Aorta (tissue), 5 donors: Measurements from ENCODE around the gene GPN2. TPM values are rescaled to one million over a fixed set of nuclear protein-coding genes. Genes with fewer than 3 reads are reported as not detected.
"Not testable (repeated sequence)": the region's sequence is repeated elsewhere in the genome, so short reads cannot be mapped to it uniquely, and the experiment has no call there.

ENCODE experiments used
- ATAC-seq: fragments of 200-7000 bp; cut with Tn5 transposase; one replicate; pipeline ENCODE4 v1.9.1; 2022; ENCODE audit warnings: moderate library complexity; ENCODE audit not compliant: low FRiP score
- DNase-seq, 2 donors: peaks; one replicate each; pipeline ENCODE4 v3.0.0-alpha.2; 2020
- H3K27ac ChIP-seq, 2 donors: one replicate each; pipeline ENCODE4 v1.5.1; 2013; ENCODE audit warnings: low read length in 2 of 2, mild to moderate bottlenecking in 2 of 2, moderate library complexity in 2 of 2, control low read depth in 1 of 2, inconsistent platforms in 1 of 2, low read depth in 1 of 2
- H3K27me3 ChIP-seq, 2 donors: one replicate each; pipeline ENCODE4 v1.6.1; 2013; ENCODE audit warnings: control low read depth in 1 of 2, low read length in 1 of 2, mild to moderate bottlenecking in 1 of 2, moderate library complexity in 1 of 2; ENCODE audit not compliant: insufficient read depth in 2 of 2, control insufficient read depth in 1 of 2
- H3K36me3 ChIP-seq, 2 donors: one replicate each; pipeline ENCODE4 v1.6.1; 2013; ENCODE audit warnings: control low read depth in 1 of 2, low read length in 1 of 2, mild to moderate bottlenecking in 1 of 2; ENCODE audit not compliant: insufficient read depth in 2 of 2, control insufficient read depth in 1 of 2
- H3K4me1 ChIP-seq, 2 donors: one replicate each; pipeline ENCODE4 v1.6.1; 2013; ENCODE audit warnings: low read length in 2 of 2, control low read depth in 1 of 2, mild to moderate bottlenecking in 1 of 2, moderate library complexity in 1 of 2; ENCODE audit not compliant: insufficient read depth in 2 of 2, control insufficient read depth in 1 of 2
- H3K4me3 ChIP-seq, 2 donors: one replicate each; pipeline ENCODE4 v1.5.1; 2013; ENCODE audit warnings: low read length in 2 of 2, control low read depth in 1 of 2, mild to moderate bottlenecking in 1 of 2
- H3K9me3 ChIP-seq: one replicate; pipeline ENCODE4 v1.6.1; 2013; ENCODE audit warnings: mild to moderate bottlenecking, low read length; ENCODE audit not compliant: control insufficient read depth
- WGBS, 2 donors: extraction: QIAGEN DNeasy Blood & Tissue Kit; methylation state at CpG; one replicate each; pipeline ENCODE4 v1.1.7; 2013; 5-methylcytosine and 5-hydroxymethylcytosine counted together
- intact Hi-C, 2 donors: fragments of 100-400 bp; cut with DNase I; formaldehyde crosslinking; loops; one replicate each; pipeline versions ENCODE4 v1.14.2 to v1.15.0; 2022
- polyA plus RNA-seq, 2 donors: library from polyadenylated mRNA; stranded (reverse); fragments of 200-250 nt; gene quantifications; one replicate each; pipeline ENCODE4 v1.2.3, GENCODE V29; 2013
- total RNA-seq, 2 donors: library from RNA; stranded (reverse); fragmentation: NEBNext Ultra II Directional; extraction: Animal tissue kit (Norgen Biotek cat#: 25700); gene quantifications; one replicate each; pipeline ENCODE4 v1.2.1, GENCODE V29; 2021
- donor health status: healthy with polysubstance abuse.
- donor health status: Bipolar disorder and iron deficiency.
- donor health status: DM: no; HTN: no; CAD: no.
- donor health status: DM: no; HTN: no; CAD: no.
- donor health status: DM: yes; HTN: yes; CAD: no.

GPN2 gene
- total and polyA plus RNA-seq, 4 donors: 12.1 to 20.7 (median 18.7) TPM

- Histone ChIP-seq H3K27ac (no peak overlapping the region), H3K36me3 (peaks cover 7 to 9% of the 10 kb centered on the region in 2 donors), H3K4me1 (peaks cover 0 to 2% of the 10 kb centered on the region in 2 donors), H3K4me3 (no peak overlapping the region), H3K9me3 (no peaks in the 10 kb centered on the region), H3K27me3 (no peaks in the 10 kb centered on the region)
- WGBS, 2 donors: 86 to 96% methylated on average over 1 of the region's 1 CpG
- ATAC-seq: no peak
- no peak for DNase-seq
- intact Hi-C loops: no loop called here
Measured at GRCh38 chr1:26888231-26888630, 1.9 kb downstream of the GPN2 start.

- Histone ChIP-seq H3K4me3 (no peak overlapping the region), H3K27me3 (no peaks in the 10 kb centered on the region), H3K36me3 (peaks cover 12% of the 10 kb centered on the region in 2 donors), H3K4me1 (peaks cover 0 to 2% of the 10 kb centered on the region in 2 donors), H3K27ac (no peak overlapping the region), H3K9me3 (no peaks in the 10 kb centered on the region)
- intact Hi-C loops: no loop called here
- no peak for ATAC-seq
- no peak for DNase-seq
- 67 to 68% methylated on average over 1 of the region's 1 CpG for WGBS, 2 donors
Measured at GRCh38 chr1:26887125-26887524, 3.0 kb downstream of the GPN2 start.

DNA sequence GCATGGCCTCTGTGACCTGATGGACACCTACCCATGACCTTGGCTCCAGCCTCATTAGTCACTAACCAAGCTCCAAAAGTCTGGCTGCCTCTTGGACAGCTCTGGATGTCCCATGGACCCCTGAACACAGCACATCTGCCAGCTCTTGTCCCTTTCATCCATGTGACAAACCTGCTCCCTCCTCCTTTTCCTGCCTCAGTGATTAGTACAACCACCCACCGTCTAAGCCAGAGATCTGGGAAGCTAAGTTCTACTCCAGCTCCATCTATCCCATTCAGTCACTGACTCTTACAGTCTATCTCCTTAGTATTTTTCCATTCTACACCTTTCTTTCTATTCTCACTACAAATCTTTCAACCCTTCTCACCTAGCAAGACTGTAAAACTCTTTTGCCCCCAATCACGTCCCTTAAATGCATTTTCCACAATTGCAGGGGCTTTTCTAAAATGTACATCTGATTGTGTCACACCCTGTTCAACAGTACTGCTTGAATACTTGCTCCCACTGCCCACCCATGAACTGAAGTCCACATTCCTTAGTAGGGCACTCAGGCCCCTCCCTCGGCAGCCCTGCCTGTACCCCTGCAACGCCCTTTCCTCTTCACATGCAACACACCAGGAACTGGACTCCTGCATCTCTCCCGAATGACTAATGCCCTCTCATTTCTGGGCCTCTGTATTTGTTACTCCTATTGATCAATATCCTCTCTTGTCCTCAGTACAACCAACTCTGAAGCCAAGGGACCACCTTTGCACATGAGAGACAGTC lies 7.2 kb downstream of the GPN2 start:
- Histone ChIP-seq H3K27me3 (no peaks in the 10 kb centered on the region), H3K4me3 (no peak overlapping the region), H3K36me3 (peaks cover 10 to 19% of the 10 kb centered on the region in 2 donors), H3K27ac (no peak overlapping the region), H3K4me1 (no peaks in the 10 kb centered on the region), H3K9me3 (no peaks in the 10 kb centered on the region)
- intact Hi-C loops: no loop called here
- no peak for DNase-seq
- ATAC-seq: no peak
- 81 to 84% methylated on average over 5 of the region's 5 CpGs for WGBS, 2 donors

DNA sequence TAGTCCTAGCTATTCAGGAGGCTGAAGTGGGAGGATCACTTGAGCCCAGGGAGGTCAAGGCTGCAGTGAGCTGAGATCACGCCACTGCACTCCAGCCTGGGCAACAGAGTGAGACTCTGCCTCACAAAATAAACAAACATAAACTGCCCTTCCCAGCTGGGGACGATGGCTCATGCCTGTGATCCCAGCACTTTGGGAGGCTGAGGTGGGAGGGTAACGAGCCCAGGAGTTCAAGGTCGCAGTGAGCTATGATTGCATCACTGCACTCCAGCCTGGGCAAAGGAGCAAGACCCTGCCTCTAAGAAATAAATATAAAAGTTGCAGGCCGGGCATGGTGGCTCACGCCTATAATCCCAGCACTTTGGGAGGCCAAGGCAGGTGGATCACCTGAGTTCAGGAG lies 8.5 kb downstream of the GPN2 start:
- H3K4me3 ChIP-seq, H3K4me1 ChIP-seq, H3K27ac ChIP-seq, ATAC-seq, H3K9me3 ChIP-seq, H3K27me3 ChIP-seq, DNase-seq, intact Hi-C loops: not testable (repeated sequence)
- H3K36me3 ChIP-seq: peaks cover 10 to 19% of the 10 kb centered on the region in 2 donors
- WGBS, 2 donors: 78 to 83% methylated on average over 6 of the region's 6 CpGs

GRCh38 chr1:26879793-26880192 lies 10.3 kb downstream of the GPN2 start:
- Histone ChIP-seq H3K36me3 (peaks cover 8 to 19% of the 10 kb centered on the region in 2 donors), H3K9me3 (no peaks in the 10 kb centered on the region), H3K27ac (no peak overlapping the region), H3K4me1 (no peaks in the 10 kb centered on the region), H3K4me3 (no peak overlapping the region), H3K27me3 (no peaks in the 10 kb centered on the region)
- no peak for ATAC-seq
- DNase-seq: no peak
- WGBS, 2 donors: 88 to 90% methylated on average over 4 of the region's 4 CpGs
- intact Hi-C loops: loop anchor here (5.0 to 10.0 kb wide), 2 partner anchors 65 to 67 kb away; no protein-coding TSS in a partner anchor

GRCh38 chr1:26877326-26877725 lies 12.8 kb downstream of the GPN2 start:
- H3K36me3 ChIP-seq: peaks cover 6 to 8% of the 10 kb centered on the region in 2 donors
- intact Hi-C loops: loop anchor here (5.0 to 10.0 kb wide), 2 partner anchors 63 to 65 kb away; no protein-coding TSS in a partner anchor
- no peaks in the 10 kb centered on the region for H3K27me3 ChIP-seq
- H3K4me3 ChIP-seq: no peak overlapping the region
- no peak for DNase-seq
- no peak overlapping the region for H3K27ac ChIP-seq
- no peaks in the 10 kb centered on the region for H3K9me3 ChIP-seq
- ATAC-seq: no peak
- WGBS, 2 donors: 58 to 62% methylated on average over 2 of the region's 2 CpGs
- H3K4me1 ChIP-seq: no peaks in the 10 kb centered on the region

GRCh38 chr1:26874896-26875295 lies 15.2 kb downstream of the GPN2 start:
- no peak for DNase-seq
- Histone ChIP-seq H3K27ac (no peak overlapping the region), H3K9me3 (no peaks in the 10 kb centered on the region), H3K4me3 (no peak overlapping the region), H3K4me1 (no peaks in the 10 kb centered on the region), H3K27me3 (no peaks in the 10 kb centered on the region), H3K36me3 (peaks cover 0 to 6% of the 10 kb centered on the region in 2 donors)
- ATAC-seq: no peak
- intact Hi-C loops: loop anchor here (5.0 to 10.0 kb wide), 2 partner anchors 60 to 63 kb away; no protein-coding TSS in a partner anchor
- WGBS, 2 donors: 65 to 71% methylated on average over 4 of the region's 4 CpGs

DNA sequence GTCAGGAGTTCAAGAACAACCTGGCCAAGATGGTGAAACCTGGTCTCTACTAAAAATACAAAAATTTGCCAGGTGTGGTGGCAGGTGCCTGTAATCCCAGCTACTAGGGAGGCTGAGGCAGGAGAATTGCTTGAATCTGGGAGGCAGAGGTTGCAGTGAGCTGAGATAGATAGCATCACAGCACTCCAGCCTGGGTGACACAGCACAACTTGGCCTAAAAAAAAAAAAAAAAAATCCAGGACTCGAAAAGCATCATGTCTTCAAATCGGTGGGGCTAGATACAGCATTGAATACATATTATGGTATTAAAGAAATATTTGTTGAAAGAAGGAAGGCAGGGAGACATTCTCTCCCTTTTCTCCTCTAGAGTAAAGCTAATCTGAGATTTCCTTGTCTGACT lies 17.0 kb downstream of the GPN2 start:
- H3K27ac ChIP-seq, H3K9me3 ChIP-seq, H3K27me3 ChIP-seq, H3K36me3 ChIP-seq, H3K4me3 ChIP-seq, ATAC-seq, DNase-seq, H3K4me1 ChIP-seq: not testable (repeated sequence)
- 72 to 80% methylated on average over 2 of the region's 2 CpGs for WGBS, 2 donors
- intact Hi-C loops: loop anchor here in 1 of 2 donors (10.0 kb wide), 1 partner anchor 58 kb away; no protein-coding TSS in a partner anchor
